ENCODE results near the gene DHRS1.

The DHRS1 gene

GRCh38 chr14:24313913-24314312 is 14.3 kb upstream of the DHRS1 start:
- CTCF ChIA-PET = interaction anchor here (18.8 to 37.5 kb wide), 3 partner anchors 9 to 119 kb away, joined by 380 to 688 read pairs (median 688); partner anchors contain the start of genes ADCY4, CBLN3, CIDEB and DHRS1
- POLR2A ChIA-PET = interaction anchor here (1.0 kb wide), 1 partner anchor 72 kb away, joined by 3 read pairs; the partner anchor contains the start of gene TINF2
- no peak overlapping the region for H3K4me3 ChIP-seq (ENCODE audit: low read depth, low read length)
- TF ChIP-seq, protein P1, sequence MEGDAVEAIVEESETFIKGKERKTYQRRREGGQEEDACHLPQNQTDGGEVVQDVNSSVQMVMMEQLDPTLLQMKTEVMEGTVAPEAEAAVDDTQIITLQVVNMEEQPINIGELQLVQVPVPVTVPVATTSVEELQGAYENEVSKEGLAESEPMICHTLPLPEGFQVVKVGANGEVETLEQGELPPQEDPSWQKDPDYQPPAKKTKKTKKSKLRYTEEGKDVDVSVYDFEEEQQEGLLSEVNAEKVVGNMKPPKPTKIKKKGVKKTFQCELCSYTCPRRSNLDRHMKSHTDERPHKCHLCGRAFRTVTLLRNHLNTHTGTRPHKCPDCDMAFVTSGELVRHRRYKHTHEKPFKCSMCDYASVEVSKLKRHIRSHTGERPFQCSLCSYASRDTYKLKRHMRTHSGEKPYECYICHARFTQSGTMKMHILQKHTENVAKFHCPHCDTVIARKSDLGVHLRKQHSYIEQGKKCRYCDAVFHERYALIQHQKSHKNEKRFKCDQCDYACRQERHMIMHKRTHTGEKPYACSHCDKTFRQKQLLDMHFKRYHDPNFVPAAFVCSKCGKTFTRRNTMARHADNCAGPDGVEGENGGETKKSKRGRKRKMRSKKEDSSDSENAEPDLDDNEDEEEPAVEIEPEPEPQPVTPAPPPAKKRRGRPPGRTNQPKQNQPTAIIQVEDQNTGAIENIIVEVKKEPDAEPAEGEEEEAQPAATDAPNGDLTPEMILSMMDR (IDR thresholded peaks at IDR 0.05; ENCODE audit: insufficient read depth, low read length, missing control alignments) = no peak
- DNase-seq (ENCODE audit: low read depth, low spot score) = no peak

DNA sequence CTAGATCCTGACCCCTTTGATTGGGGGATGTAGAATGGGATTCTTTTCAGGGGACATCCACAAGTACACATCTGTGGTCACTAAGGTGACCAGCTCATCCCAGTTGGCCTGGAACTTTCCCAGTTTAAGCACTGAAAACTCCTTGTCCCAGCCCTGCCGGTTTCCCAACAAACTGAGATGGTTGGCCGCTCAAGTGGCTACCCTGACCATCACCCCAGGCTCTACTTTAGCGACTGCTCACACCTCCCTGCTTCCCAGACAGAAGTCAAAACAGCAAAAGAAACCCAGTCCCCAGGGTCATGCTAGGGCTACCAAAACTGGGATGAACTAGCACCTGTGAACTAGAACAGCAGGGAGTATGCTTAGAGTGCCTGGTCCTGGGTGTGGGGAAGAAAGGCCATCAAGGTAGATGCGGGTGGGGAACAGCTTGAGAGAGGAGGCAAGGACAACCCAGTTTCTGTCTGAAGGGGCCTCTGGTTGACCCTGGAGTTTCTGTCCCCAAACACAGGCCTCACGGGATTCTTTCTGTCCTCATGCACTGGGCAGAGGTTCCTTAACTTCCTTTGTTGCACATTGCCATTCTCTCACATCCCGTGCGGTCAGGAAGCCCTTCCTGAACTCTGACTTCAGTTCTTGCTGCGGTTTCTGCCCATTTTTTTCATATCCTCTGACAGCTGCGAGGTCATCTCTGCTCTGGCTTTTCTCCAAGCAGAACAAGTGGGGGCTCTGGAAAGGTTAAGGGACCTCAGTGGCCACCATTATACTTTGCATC is 13.3 kb upstream of the DHRS1 start:
- CTCF ChIA-PET = interaction anchor here (8.7 to 37.5 kb wide), 4 partner anchors 8 to 120 kb away, joined by 118 to 688 read pairs (median 534); partner anchors contain the start of genes ADCY4, CBLN3, CIDEB and DHRS1
- no peak for DNase-seq (ENCODE audit: low read depth, low spot score)
- POLR2A ChIA-PET = interaction anchor here (1.0 kb wide), 1 partner anchor 71 kb away, joined by 3 read pairs; the partner anchor contains the start of gene TINF2
- TF ChIP-seq, protein P1 (IDR thresholded peaks at IDR 0.05; ENCODE audit: insufficient read depth, low read length, missing control alignments) = no peak
- H3K4me3 ChIP-seq (ENCODE audit: low read depth, low read length) = no peak overlapping the region

GRCh38 chr14:24311837-24312615 is 12.4 kb upstream of the DHRS1 start:
- TF ChIP-seq, protein P1 (IDR thresholded peaks at IDR 0.05; ENCODE audit: insufficient read depth, low read length, missing control alignments) = no peak
- CTCF ChIA-PET = interaction anchor here (8.7 to 37.5 kb wide), 4 partner anchors 8 to 121 kb away, joined by 118 to 688 read pairs (median 534); partner anchors contain the start of genes ADCY4, CBLN3, CIDEB and DHRS1
- H3K4me3 ChIP-seq (ENCODE audit: low read depth, low read length) = no peak overlapping the region
- POLR2A ChIA-PET = interaction anchor here (1.1 kb wide), 1 partner anchor 118 kb away, joined by 4 read pairs; no protein-coding TSS in a partner anchor
- no peak for DNase-seq (ENCODE audit: low read depth, low spot score)

- DNase-seq (ENCODE audit: low read depth, low spot score) = no peak
- POLR2A ChIA-PET = interaction anchor here (1.1 kb wide), 1 partner anchor 119 kb away, joined by 4 read pairs; no protein-coding TSS in a partner anchor
- TF ChIP-seq, protein P1 (IDR thresholded peaks at IDR 0.05; ENCODE audit: insufficient read depth, low read length, missing control alignments) = peak; percentile 48
- H3K4me3 ChIP-seq (ENCODE audit: low read depth, low read length) = peak within 1 kb of the TSS; percentile 33
- CTCF ChIA-PET = interaction anchor here (0.7 to 37.5 kb wide), 12 partner anchors 6 to 175 kb away, joined by 3 to 688 read pairs (median 4); partner anchors contain the start of genes ADCY4, CBLN3, CIDEB and DHRS1
Measured at GRCh38 chr14:24310646-24311604, 11.3 kb upstream of the DHRS1 start, which contains the start of gene LTB4R. LTB4R (plus strand) TSS chr14:24311502; CDS start chr14:24315652, 4,150 bp downstream.

DNA sequence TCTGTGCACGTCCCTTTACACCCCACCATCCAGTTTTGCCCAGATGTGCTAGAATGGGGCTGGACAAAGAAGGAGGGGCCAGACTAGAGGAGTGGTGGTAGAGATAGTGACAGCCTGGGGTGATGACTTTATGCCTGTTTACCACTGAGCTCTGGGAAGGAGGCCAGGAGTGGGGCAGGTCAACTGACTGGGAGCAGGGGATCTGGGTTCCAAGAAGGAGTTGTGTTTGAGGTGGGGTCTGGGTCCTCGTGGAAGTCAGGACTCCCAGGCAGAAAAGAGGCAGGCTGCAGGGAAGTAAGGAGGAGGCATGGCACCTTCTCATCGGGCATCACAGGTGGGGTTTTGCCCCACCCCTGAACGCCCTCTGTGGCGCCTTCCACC is 10.7 kb upstream of the DHRS1 start:
- H3K4me3 ChIP-seq (ENCODE audit: low read depth, low read length) = no peak overlapping the region; the same call in 1 of the 2 replicates
- DNase-seq (ENCODE audit: low read depth, low spot score) = no peak
- POLR2A ChIA-PET = no interaction called here
- TF ChIP-seq, protein P1 (IDR thresholded peaks at IDR 0.05; ENCODE audit: insufficient read depth, low read length, missing control alignments) = no peak
- CTCF ChIA-PET = interaction anchor here (0.7 to 37.5 kb wide), 13 partner anchors 6 to 174 kb away, joined by 3 to 688 read pairs (median 3); partner anchors contain the start of genes ADCY4, CBLN3, CIDEB and DHRS1

Data from AG04449 (cell line).